ENCODE results near the gene GTPBP3. TPM values are rescaled to one million over a fixed set of nuclear protein-coding genes. Genes with fewer than 3 reads are reported as not detected.

Gene GTPBP3
- total and polyA plus RNA-seq, 2 of the 8 experiments (the other 6 are each of a cell fraction or from before 2014, with no cell fraction given) = 30.4 to 56.0 TPM

- H4K5ac ChIP-seq (ENCODE audit: insufficient read length, low read depth, low read length) = peak overlapping the region; percentile 96
- peak in 1 of 2 experiments; percentile 89 for DNase-seq (ENCODE audit: low read depth in 1 of 2, low spot score in 2 of 2)
- FAIRE-seq = peak; percentile 90
- no peak overlapping the region for H2BK12ac ChIP-seq (ENCODE audit: low read depth, low read length)
- peak overlapping the region; percentile 92; the same call in 1 of the 2 replicates for H2BK15ac ChIP-seq (ENCODE audit: low read length)
- H3K4me2 ChIP-seq (ENCODE audit: insufficient read depth in 1 of 2, low read depth in 2 of 2, low read length in 2 of 2) = peak overlapping the region; percentile 72 to 83
- no peak overlapping the region for H3K23ac ChIP-seq (ENCODE audit: insufficient read length)
- peaks cover 6% of the 10 kb centered on the region; the same call in 1 of the 2 replicates for H3K23me2 ChIP-seq (ENCODE audit: low read depth, low read length)
- H3K18ac ChIP-seq (ENCODE audit: extremely low read depth, low read length) = peak overlapping the region; percentile 90
- H4K8ac ChIP-seq (ENCODE audit: extremely low read depth, insufficient read depth, low read length) = peak overlapping the region; percentile 91
- H2BK120ac ChIP-seq (replicated peaks; ENCODE audit: low read depth, low read length) = no peak overlapping the region
- no peaks in the 10 kb centered on the region for H3K9me3 ChIP-seq (ENCODE audit: insufficient read depth in 2 of 2, low read depth in 1 of 2, low read length in 1 of 2)
- peak overlapping the region; percentile 81 for H3K56ac ChIP-seq (replicated peaks; ENCODE audit: insufficient read length, low read depth, low read length)
- H3K4ac ChIP-seq (replicated peaks; ENCODE audit: insufficient read length, low read depth, low read length) = peak overlapping the region; percentile 69
- ChIA-PET POLR2A (ENCODE audit: partially characterized antibody) (interaction anchor here (0.9 to 17.1 kb wide), 13 partner anchors 10 to 114 kb away, joined by 3 to 329 read pairs (median 4); partner anchors contain the start of genes ABHD8, ANO8, BABAM1 and DDA1), CTCF (ENCODE audit: partially characterized antibody) (interaction anchor here (0.9 to 3.3 kb wide), 16 partner anchors 11 to 120 kb away, joined by 3 to 13 read pairs (median 5); partner anchors contain the start of genes CCDC194, DDA1, MRPL34 and TMEM221)
- H3K27ac ChIP-seq (ENCODE audit: low read depth, low read length) = peak overlapping the region; percentile 66
- H2AK5ac ChIP-seq (ENCODE audit: low read depth, low read length) = no peak overlapping the region
- WGBS, 2 experiments (ENCODE audit: extremely low coverage in 1 of 2, insufficient coverage in 1 of 2, insufficient read length in 1 of 2, insufficient replicate concordance in 2 of 2, low coverage in 1 of 2, low lambda C conversion rate in 2 of 2, missing lambda C conversion rate in 1 of 2) = 6% methylated on average over 40 of the region's 64 CpGs; no CpG with 5 or more reads in 1 of the 2 experiments
- peak overlapping the region; percentile 55; the same call in 1 of the 2 replicates for H2BK5ac ChIP-seq (ENCODE audit: low read depth, low read length)
- H4K91ac ChIP-seq (replicated peaks; ENCODE audit: insufficient read length, low read length) = peak overlapping the region; percentile 89
- peaks cover 0 to 10% (median 4%) of the 10 kb centered on the region in 4 experiments; a peak in 4 of 8 replicates for H3K36me3 ChIP-seq (ENCODE audit: control insufficient read depth in 2 of 4, insufficient read depth in 4 of 4, low read length in 3 of 4)
- H4K20me1 ChIP-seq (replicated peaks in 1 of 2; ENCODE audit: control insufficient read depth in 1 of 2, insufficient read depth in 2 of 2, low read length in 2 of 2) = peaks cover 0 to 10% of the 10 kb centered on the region in 2 experiments
- H3K9ac ChIP-seq (replicated peaks in 1 of 4; ENCODE audit: extremely low read depth in 1 of 4, low read depth in 3 of 4, low read length in 3 of 4) = peak overlapping the region in 3 of 4 experiments; percentile 25 to 58 (median 45); a peak in 5 of 7 replicates
- H3K4me1 ChIP-seq (replicated peaks in 1 of 4; ENCODE audit: control insufficient read depth in 3 of 4, insufficient read depth in 4 of 4, low read length in 3 of 4) = peaks cover 0 to 22% (median 15%) of the 10 kb centered on the region in 4 experiments; a peak in 6 of 7 replicates
- no peak overlapping the region for H2AFZ ChIP-seq (ENCODE audit: low read length)
- H3K79me2 ChIP-seq (ENCODE audit: control insufficient read depth in 1 of 2, insufficient read depth in 2 of 2, low read length in 2 of 2) = no peaks in the 10 kb centered on the region
- peak overlapping the region; percentile 60 to 95 (median 61) for H3K4me3 ChIP-seq (ENCODE audit: extremely low read depth in 1 of 4, insufficient read depth in 2 of 4, low read depth in 3 of 4, low read length in 4 of 4)
- H3K27me3 ChIP-seq (replicated peaks in 1 of 4; ENCODE audit: control insufficient read depth in 3 of 4, extremely low read depth in 1 of 4, insufficient read depth in 3 of 4, low read length in 3 of 4) = no peaks in the 10 kb centered on the region; a peak in 1 of 7 replicates
- H3K79me1 ChIP-seq (ENCODE audit: low read depth, low read length) = 0 out of 2 replicates have a peak, but pooled peaks cover 2% of the 10 kb centered on the region
- 0 out of 2 replicates have a peak overlapping the region, but pooled peaks have one; percentile 80 for H2BK20ac ChIP-seq (ENCODE audit: low read length)
- no peak overlapping the region for H3K14ac ChIP-seq (ENCODE audit: insufficient read length)
- TF ChIP-seq RAD21 (IDR thresholded peaks at IDR 0.05 in 1 of 2, conservative IDR thresholded peaks at IDR 0.05 in 1 of 2; ENCODE audit: low read depth in 2 of 2, low read length in 2 of 2) (peak; percentile 50 to 62; a peak in 3 of 4 replicates), RBBP5 (IDR thresholded peaks at IDR 0.05; ENCODE audit: borderline replicate concordance, low read depth, low read length) (peak; percentile 77; the same call in 1 of the 2 replicates), ATF2 (IDR thresholded peaks at IDR 0.05; ENCODE audit: low read length) (no peak; the same call in 1 of the 2 replicates), SIRT6 (IDR thresholded peaks at IDR 0.05; ENCODE audit: low read length) (no peak), TAF1 (IDR thresholded peaks at IDR 0.05; ENCODE audit: low read depth, low read length) (peak; percentile 79), CREB1 (IDR thresholded peaks at IDR 0.05) (peak; percentile 76), CHD2 (IDR thresholded peaks at IDR 0.05; ENCODE audit: low read length) (peak; percentile 38; the same call in 1 of the 2 replicates), BACH1 (IDR thresholded peaks at IDR 0.05; ENCODE audit: low read length) (peak; percentile 53), HDAC6 (IDR thresholded peaks at IDR 0.05; ENCODE audit: low read depth, low read length) (no peak)
Measured at GRCh38 chr19:17327654-17328516, 9.5 kb upstream of the GTPBP3 start.
